Left lobe of liver (tissue), 2 donors: ENCODE data around the gene STOM. TPM values are rescaled to one million over a fixed set of nuclear protein-coding genes. Genes with fewer than 3 reads are reported as not detected.

Experiments
- ATAC-seq: fragments of 200-7000 bp; cut with Tn5 transposase; one replicate; pipeline ENCODE4 v1.9.1; 2020; ENCODE audit warnings: mild to moderate bottlenecking, moderate library complexity
- DNase-seq: peaks from one replicate; pipeline ENCODE4 v3.0.0-alpha.2; 2020; ENCODE audit warnings: low spot score
- total RNA-seq: library from RNA; stranded (reverse); gene quantifications from one replicate; pipeline ENCODE4 v1.2.1, GENCODE V29; 2021
- donor health status: DM: no; HTN: no; CAD: no; lungs with moderate emphysema.
- donor health status: DM: no; HTN: yes; CAD: no.

Gene STOM
- total RNA-seq, 1 donor from 2014 or later: 217 TPM

GRCh38 chr9:121350993-121351561 lies 19.0 kb downstream of the STOM start:
- DNase-seq (no peak), ATAC-seq (peak; percentile 43)

GRCh38 chr9:121350036-121350435 lies 20.0 kb downstream of the STOM start:
- DNase-seq: no peak
- ATAC-seq: no peak

- ATAC-seq: no peak
- no peak for DNase-seq
Measured at GRCh38 chr9:121349009-121349408, 21.0 kb downstream of the STOM start.

- ATAC-seq: no peak
- DNase-seq: no peak
Measured at GRCh38 chr9:121348221-121348620, 21.8 kb downstream of the STOM start.

- DNase-seq: no peak
- no peak for ATAC-seq
Measured at GRCh38 chr9:121345070-121345469, 25.0 kb downstream of the STOM start.

GRCh38 chr9:121344184-121344583 lies 25.9 kb downstream of the STOM start:
- no peak for DNase-seq
- ATAC-seq: no peak

- ATAC-seq (no peak), DNase-seq (no peak)
Measured at GRCh38 chr9:121340676-121341392, 29.2 kb downstream of the STOM start.

- no peak for ATAC-seq
- no peak for DNase-seq
Measured at GRCh38 chr9:121339437-121339836, 30.6 kb downstream of the STOM start.

GRCh38 chr9:121336665-121337064 lies 33.4 kb downstream of the STOM start:
- no peak for DNase-seq
- ATAC-seq: no peak

GRCh38 chr9:121333950-121334773 lies 35.9 kb downstream of the STOM start:
- DNase-seq (no peak), ATAC-seq (no peak)

- ATAC-seq (peak; percentile 38), DNase-seq (no peak)
Measured at GRCh38 chr9:121331992-121332685, 37.9 kb downstream of the STOM start.

- no peak for DNase-seq
- ATAC-seq: no peak
Measured at GRCh38 chr9:121331549-121331948, 38.5 kb downstream of the STOM start.

- no peak for ATAC-seq
- DNase-seq: no peak
Measured at GRCh38 chr9:121328876-121329681, 41.0 kb downstream of the STOM start.

GRCh38 chr9:121328476-121328875 lies 41.6 kb downstream of the STOM start:
- ATAC-seq: no peak
- no peak for DNase-seq

GRCh38 chr9:121326901-121327613 lies 43.0 kb downstream of the STOM start:
- DNase-seq: no peak
- peak; percentile 43 for ATAC-seq

GRCh38 chr9:121326130-121326838 lies 43.8 kb downstream of the STOM start:
- peak; percentile 86 for DNase-seq

GRCh38 chr9:121325387-121325786 lies 44.7 kb downstream of the STOM start:
- DNase-seq: no peak
- no peak for ATAC-seq

More at GRCh38 chr9:121326130-121326838, 43.8 kb downstream of the STOM start:
- ATAC-seq: peak; percentile 73

- no peak for ATAC-seq
- no peak for DNase-seq
Measured at GRCh38 chr9:121324755-121325154, 45.3 kb downstream of the STOM start.

- DNase-seq: no peak
- ATAC-seq: no peak
Measured at GRCh38 chr9:121324316-121324715, 45.7 kb downstream of the STOM start.
